Measurements from ENCODE around the gene GDAP1L1. TPM values are rescaled to one million over a fixed set of nuclear protein-coding genes. Genes with fewer than 3 reads are reported as not detected.

GDAP1L1 gene
- polyA plus RNA-seq, 1 of the 3 experiments (the other 2 are of a cell fraction), result 0.30 TPM

DNA sequence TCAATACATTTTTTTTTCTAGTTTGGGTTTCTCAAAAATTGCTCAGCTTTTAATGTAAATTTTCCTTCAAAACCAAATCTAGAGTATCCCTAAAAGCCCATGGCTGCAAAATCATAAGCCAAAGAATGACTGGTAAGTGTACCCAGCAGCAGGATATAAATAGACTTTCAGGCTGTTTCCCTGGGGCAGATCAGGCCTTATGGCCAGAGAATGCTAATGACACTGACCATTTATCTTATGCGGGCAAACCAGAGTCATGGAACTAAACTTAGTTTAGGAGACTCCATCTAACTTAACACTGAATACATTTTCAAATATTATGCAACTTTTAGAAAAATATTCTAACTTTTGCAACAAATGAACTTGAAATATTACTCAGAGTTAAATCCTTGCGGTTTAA is 43.9 kb upstream of the GDAP1L1 start:
- TF ChIP-seq TEAD4 (IDR thresholded peaks at IDR 0.05; ENCODE audit: borderline replicate concordance, insufficient read depth) (no peak), NFIC (IDR thresholded peaks at IDR 0.05; ENCODE audit: borderline replicate concordance) (no peak), TAF1 (IDR thresholded peaks at IDR 0.05; ENCODE audit: borderline replicate concordance, low read depth, low read length) (no peak), FOXJ3 (CRISPR knock-in tag; IDR thresholded peaks at IDR 0.05) (no peak), SIN3A (IDR thresholded peaks at IDR 0.05; ENCODE audit: borderline replicate concordance, low read depth, low read length) (no peak)
- TF ChIP-seq, protein P1, sequence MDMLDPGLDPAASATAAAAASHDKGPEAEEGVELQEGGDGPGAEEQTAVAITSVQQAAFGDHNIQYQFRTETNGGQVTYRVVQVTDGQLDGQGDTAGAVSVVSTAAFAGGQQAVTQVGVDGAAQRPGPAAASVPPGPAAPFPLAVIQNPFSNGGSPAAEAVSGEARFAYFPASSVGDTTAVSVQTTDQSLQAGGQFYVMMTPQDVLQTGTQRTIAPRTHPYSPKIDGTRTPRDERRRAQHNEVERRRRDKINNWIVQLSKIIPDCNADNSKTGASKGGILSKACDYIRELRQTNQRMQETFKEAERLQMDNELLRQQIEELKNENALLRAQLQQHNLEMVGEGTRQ (IDR thresholded peaks at IDR 0.05; ENCODE audit: borderline replicate concordance, low read depth, low read length), result no peak
- TF ChIP-seq, protein P2, sequence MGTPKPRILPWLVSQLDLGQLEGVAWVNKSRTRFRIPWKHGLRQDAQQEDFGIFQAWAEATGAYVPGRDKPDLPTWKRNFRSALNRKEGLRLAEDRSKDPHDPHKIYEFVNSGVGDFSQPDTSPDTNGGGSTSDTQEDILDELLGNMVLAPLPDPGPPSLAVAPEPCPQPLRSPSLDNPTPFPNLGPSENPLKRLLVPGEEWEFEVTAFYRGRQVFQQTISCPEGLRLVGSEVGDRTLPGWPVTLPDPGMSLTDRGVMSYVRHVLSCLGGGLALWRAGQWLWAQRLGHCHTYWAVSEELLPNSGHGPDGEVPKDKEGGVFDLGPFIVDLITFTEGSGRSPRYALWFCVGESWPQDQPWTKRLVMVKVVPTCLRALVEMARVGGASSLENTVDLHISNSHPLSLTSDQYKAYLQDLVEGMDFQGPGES (IDR thresholded peaks at IDR 0.05; ENCODE audit: low read depth, low read length), result no peak
- TF ChIP-seq, protein P3, sequence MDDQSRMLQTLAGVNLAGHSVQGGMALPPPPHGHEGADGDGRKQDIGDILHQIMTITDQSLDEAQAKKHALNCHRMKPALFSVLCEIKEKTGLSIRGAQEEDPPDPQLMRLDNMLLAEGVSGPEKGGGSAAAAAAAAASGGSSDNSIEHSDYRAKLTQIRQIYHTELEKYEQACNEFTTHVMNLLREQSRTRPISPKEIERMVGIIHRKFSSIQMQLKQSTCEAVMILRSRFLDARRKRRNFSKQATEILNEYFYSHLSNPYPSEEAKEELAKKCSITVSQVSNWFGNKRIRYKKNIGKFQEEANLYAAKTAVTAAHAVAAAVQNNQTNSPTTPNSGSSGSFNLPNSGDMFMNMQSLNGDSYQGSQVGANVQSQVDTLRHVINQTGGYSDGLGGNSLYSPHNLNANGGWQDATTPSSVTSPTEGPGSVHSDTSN (IDR thresholded peaks at IDR 0.05), result 0 out of 2 replicates have a peak, but pooled peaks have one; percentile 13
- no peak overlapping the region for H3K4me3 ChIP-seq (ENCODE audit: low read depth in 2 of 2, low read length in 1 of 2)
- peaks cover 0 to 29% of the 10 kb centered on the region in 2 experiments for H3K4me1 ChIP-seq (ENCODE audit: control insufficient read depth in 1 of 2, insufficient read depth in 2 of 2, low read depth in 1 of 2, low read length in 1 of 2)
- H3K9ac ChIP-seq, result no peak overlapping the region
- peaks cover 59 to 71% of the 10 kb centered on the region in 2 experiments for H3K36me3 ChIP-seq (replicated peaks in 1 of 2; ENCODE audit: control insufficient read depth in 1 of 2, insufficient read depth in 2 of 2, low read length in 1 of 2)
- H3K4me2 ChIP-seq, result no peak overlapping the region
- no peaks in the 10 kb centered on the region for H3K9me2 ChIP-seq
- 84% methylated on average over 2 of the region's 2 CpGs for WGBS (ENCODE audit: low lambda C conversion rate)
- H3F3A ChIP-seq (replicated peaks; ENCODE audit: insufficient read depth), result peaks cover 26% of the 10 kb centered on the region
- no peak overlapping the region for H2AFZ ChIP-seq (ENCODE audit: low read depth)
- CTCF ChIA-PET, result interaction anchor here (1.4 to 2.0 kb wide), 2 partner anchors 13 to 15 kb away, joined by 3 to 10 read pairs; no protein-coding TSS in a partner anchor
- H4K20me1 ChIP-seq (ENCODE audit: insufficient read depth), result peaks cover 37% of the 10 kb centered on the region
- no peaks in the 10 kb centered on the region for H3K27me3 ChIP-seq (ENCODE audit: insufficient read depth)
- no peaks in the 10 kb centered on the region for H3K9me3 ChIP-seq
- peaks cover 90% of the 10 kb centered on the region for H3K79me2 ChIP-seq (ENCODE audit: insufficient read depth)
- POLR2A ChIA-PET, result no interaction called here
- H3K27ac ChIP-seq (ENCODE audit: low read depth in 2 of 2, low read length in 1 of 2), result peak overlapping the region; percentile 60 to 85; a peak in 3 of 4 replicates
- DNase-seq, result no peak

DNA sequence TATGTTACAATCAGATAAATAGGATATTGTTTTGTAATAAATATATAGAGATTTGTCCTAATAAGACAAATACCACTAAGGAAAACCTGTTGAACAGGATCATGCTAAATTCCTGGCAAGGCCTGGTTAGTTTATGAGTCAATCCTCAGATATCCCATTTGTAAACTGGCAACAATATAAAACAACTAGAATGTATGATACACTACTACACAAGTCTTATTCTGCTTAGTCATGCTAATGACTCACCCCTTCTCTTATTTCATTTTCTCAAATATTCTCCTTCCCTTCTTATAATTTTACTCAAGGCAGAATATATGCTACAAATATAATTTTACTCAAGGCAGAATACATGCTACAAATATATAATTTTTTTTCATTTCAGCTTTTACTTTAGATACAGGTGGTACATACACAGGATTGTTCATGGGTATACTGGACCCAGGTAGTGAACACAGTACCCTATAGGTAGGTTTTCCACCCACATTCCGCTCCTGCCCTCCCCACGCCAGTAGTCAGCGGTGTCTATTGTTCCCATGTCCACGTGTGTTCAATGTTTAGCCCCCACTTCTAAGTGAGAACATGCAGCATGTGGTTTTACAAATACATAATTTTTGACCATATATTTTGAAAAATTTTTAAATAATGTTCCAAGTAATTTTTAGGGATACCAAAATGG is 42.8 kb upstream of the GDAP1L1 start:
- CTCF ChIA-PET, result no interaction called here
- POLR2A ChIA-PET, result no interaction called here
- Histone ChIP-seq H3K4me3 (ENCODE audit: low read depth in 2 of 2, low read length in 1 of 2) (no peak overlapping the region), H3K9me3 (no peaks in the 10 kb centered on the region), H3K4me2 (peak overlapping the region; percentile 68), H3K36me3 (replicated peaks in 1 of 2; ENCODE audit: control insufficient read depth in 1 of 2, insufficient read depth in 2 of 2, low read length in 1 of 2) (peaks cover 51 to 63% of the 10 kb centered on the region in 2 experiments), H3K4me1 (ENCODE audit: control insufficient read depth in 1 of 2, insufficient read depth in 2 of 2, low read depth in 1 of 2, low read length in 1 of 2) (peaks cover 10 to 29% of the 10 kb centered on the region in 2 experiments), H3K27me3 (ENCODE audit: insufficient read depth) (no peaks in the 10 kb centered on the region), H3K79me2 (ENCODE audit: insufficient read depth) (peaks cover 96% of the 10 kb centered on the region), H3K9me2 (no peaks in the 10 kb centered on the region), H3K9ac (no peak overlapping the region), H4K20me1 (ENCODE audit: insufficient read depth) (peaks cover 49% of the 10 kb centered on the region), H2AFZ (ENCODE audit: low read depth) (no peak overlapping the region), H3K27ac (ENCODE audit: low read depth in 2 of 2, low read length in 1 of 2) (peak overlapping the region; percentile 60 to 85; a peak in 3 of 4 replicates), H3F3A (replicated peaks; ENCODE audit: insufficient read depth) (peaks cover 26% of the 10 kb centered on the region)
- DNase-seq, result no peak
- WGBS (ENCODE audit: low lambda C conversion rate), result 71% methylated on average over 4 of the region's 4 CpGs
- TF ChIP-seq RCOR1 (IDR thresholded peaks at IDR 0.05; ENCODE audit: low read length), result no peak
- TF ChIP-seq JUND (IDR thresholded peaks at IDR 0.05), result peak; percentile 97
- TF ChIP-seq RFX5 (IDR thresholded peaks at IDR 0.05; ENCODE audit: low read length), result no peak
- no peak for TF ChIP-seq NRF1 (IDR thresholded peaks at IDR 0.05; ENCODE audit: low read depth, low read length)
- TF ChIP-seq, protein P1 (IDR thresholded peaks at IDR 0.05; ENCODE audit: borderline replicate concordance, low read depth, low read length), result no peak
- peak; percentile 62; the same call in 1 of the 2 replicates for TF ChIP-seq POLR2AphosphoS5 (IDR thresholded peaks at IDR 0.05; ENCODE audit: low read depth, low read length)
- no peak for TF ChIP-seq FOXJ3 (CRISPR knock-in tag; IDR thresholded peaks at IDR 0.05)
- peak; percentile 26; the same call in 1 of the 2 replicates for TF ChIP-seq RXRA (IDR thresholded peaks at IDR 0.05; ENCODE audit: borderline replicate concordance, low read depth)
- TF ChIP-seq, protein P3 (IDR thresholded peaks at IDR 0.05), result peak; percentile 49
- no peak for TF ChIP-seq FOXM1 (IDR thresholded peaks at IDR 0.05; ENCODE audit: low read depth)
- no peak for TF ChIP-seq MXI1 (IDR thresholded peaks at IDR 0.05; ENCODE audit: low read depth, low read length)
- TF ChIP-seq, protein P4, sequence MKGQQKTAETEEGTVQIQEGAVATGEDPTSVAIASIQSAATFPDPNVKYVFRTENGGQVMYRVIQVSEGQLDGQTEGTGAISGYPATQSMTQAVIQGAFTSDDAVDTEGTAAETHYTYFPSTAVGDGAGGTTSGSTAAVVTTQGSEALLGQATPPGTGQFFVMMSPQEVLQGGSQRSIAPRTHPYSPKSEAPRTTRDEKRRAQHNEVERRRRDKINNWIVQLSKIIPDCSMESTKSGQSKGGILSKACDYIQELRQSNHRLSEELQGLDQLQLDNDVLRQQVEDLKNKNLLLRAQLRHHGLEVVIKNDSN (IDR thresholded peaks at IDR 0.05; ENCODE audit: borderline replicate concordance, low read depth), result no peak

Measured in SK-N-SH (cell line).